ENCODE data around the gene GARIN5B. TPM values are rescaled to one million over a fixed set of nuclear protein-coding genes. Genes with fewer than 3 reads are reported as not detected.
"Not testable (repeated sequence)": the region's sequence is repeated elsewhere in the genome, so short reads cannot be mapped to it uniquely, and the experiment has no call there.

GARIN5B gene
- total RNA-seq (2021) (not detected in 2 replicates), Bru-seq, nascent RNA (not detected), BruChase-seq, experiment 1, labeled RNA remaining after a 2-hour chase (not detected), BruChase-seq, experiment 2, labeled RNA remaining after a 6-hour chase (not detected)
- long read RNA-seq = 0 reads

DNA sequence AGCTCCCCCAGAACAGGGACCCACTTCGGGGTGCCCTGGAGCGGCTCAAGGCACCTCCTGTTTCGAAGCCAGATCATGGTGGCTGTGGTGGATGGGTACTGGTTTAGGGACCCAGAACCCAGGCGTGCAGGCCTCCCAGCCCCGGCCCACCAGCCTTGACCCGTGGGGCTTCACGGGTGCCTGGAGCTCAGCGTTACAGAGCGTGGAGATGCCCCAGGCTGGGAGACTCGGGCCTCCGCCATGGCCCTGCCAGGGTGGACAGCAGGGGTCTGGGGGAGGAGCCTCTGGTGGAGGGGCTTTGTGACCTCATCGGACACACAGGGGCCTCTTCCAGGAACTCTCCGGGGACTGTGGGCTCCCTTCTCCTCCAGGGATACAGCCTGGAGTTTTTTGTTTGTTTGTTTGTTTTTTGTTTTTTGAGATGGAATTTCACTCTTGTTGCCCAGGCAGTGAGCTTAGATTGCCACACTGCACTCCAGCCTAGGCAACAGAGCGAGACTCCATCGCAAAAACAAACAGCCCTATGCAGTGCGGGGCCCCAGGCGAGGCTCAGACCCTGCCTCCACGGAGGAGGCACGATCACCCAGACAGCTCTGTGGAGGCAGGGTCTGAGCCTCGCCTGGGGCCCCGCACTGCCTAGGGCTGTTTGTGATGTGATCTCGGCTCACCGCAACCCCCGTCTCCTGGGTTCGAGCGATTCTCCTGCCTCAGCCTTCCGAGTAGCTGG is at the start of gene GARIN5B:
Gene GARIN5B, minus strand, starts transcription at position 271 of the 727 bp plus-strand sequence. Its CDS starts 194 bp downstream, at position 77.
- H3K4me3 ChIP-seq (ENCODE audit: low read depth, low read length, poor library complexity, severe bottlenecking) = no peak within 1 kb of the TSS
- H3K27ac ChIP-seq (ENCODE audit: low read depth, low read length, poor library complexity, severe bottlenecking) = no peak within 1 kb of the TSS
- H3K27me3 ChIP-seq (replicated peaks; ENCODE audit: insufficient read depth, low read depth, low read length, poor library complexity) = no peaks in the 10 kb centered on the region
- H3K36me3 ChIP-seq (ENCODE audit: insufficient read depth, low read length, poor library complexity, severe bottlenecking) = no peaks in the 10 kb centered on the region
- intact Hi-C loops (cut with micrococcal nuclease; ENCODE audit: unreplicated experiment) = no loop called here
- DNase-seq (ENCODE audit: low spot score) = no peak
- ChIA-PET CTCF (no interaction called here), POLR2A (ENCODE audit: low non-redundant PET) (no interaction called here)
- no peaks in the 10 kb centered on the region for H3K9me3 ChIP-seq (ENCODE audit: low read depth, low read length, poor library complexity, severe bottlenecking)
- no peaks in the 10 kb centered on the region for H3K4me1 ChIP-seq (ENCODE audit: insufficient read depth, low read length, poor library complexity, severe bottlenecking)
- TF ChIP-seq EZH2 (IDR thresholded peaks at IDR 0.05; ENCODE audit: borderline replicate concordance, low read depth, low read length, poor library complexity, severe bottlenecking) = no peak
- TF ChIP-seq, protein P1, sequence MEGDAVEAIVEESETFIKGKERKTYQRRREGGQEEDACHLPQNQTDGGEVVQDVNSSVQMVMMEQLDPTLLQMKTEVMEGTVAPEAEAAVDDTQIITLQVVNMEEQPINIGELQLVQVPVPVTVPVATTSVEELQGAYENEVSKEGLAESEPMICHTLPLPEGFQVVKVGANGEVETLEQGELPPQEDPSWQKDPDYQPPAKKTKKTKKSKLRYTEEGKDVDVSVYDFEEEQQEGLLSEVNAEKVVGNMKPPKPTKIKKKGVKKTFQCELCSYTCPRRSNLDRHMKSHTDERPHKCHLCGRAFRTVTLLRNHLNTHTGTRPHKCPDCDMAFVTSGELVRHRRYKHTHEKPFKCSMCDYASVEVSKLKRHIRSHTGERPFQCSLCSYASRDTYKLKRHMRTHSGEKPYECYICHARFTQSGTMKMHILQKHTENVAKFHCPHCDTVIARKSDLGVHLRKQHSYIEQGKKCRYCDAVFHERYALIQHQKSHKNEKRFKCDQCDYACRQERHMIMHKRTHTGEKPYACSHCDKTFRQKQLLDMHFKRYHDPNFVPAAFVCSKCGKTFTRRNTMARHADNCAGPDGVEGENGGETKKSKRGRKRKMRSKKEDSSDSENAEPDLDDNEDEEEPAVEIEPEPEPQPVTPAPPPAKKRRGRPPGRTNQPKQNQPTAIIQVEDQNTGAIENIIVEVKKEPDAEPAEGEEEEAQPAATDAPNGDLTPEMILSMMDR (conservative IDR thresholded peaks at IDR 0.05; ENCODE audit: low read depth, low read length) = no peak
- BruUV-seq (replicated peaks) = no TSS peak

DNA sequence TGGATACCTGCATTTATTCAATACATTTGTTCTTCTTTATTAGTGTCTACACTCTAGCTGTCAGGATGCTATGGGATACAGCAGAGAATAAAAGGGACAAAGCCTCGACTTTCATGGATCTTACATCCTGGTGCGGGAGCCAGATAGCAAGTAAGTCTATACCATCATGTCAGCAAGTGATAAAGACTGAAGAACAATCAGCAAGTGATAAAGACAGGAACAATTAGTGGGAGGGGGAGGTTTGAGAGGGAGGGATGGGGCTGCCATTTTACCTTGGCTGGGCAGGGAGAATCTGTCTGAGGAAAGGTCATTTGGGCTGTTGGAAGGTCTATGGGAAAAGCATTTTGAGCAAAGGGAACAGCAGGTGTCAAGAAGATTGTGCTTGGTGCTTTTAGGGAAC is 47.1 kb upstream of the GARIN5B start:
- BruUV-seq (replicated peaks) = no TSS peak
- Histone ChIP-seq H3K4me1 (ENCODE audit: insufficient read depth, low read length, poor library complexity, severe bottlenecking) (peaks cover 11% of the 10 kb centered on the region), H3K27ac (ENCODE audit: low read depth, low read length, poor library complexity, severe bottlenecking) (no peak overlapping the region), H3K9me3 (ENCODE audit: low read depth, low read length, poor library complexity, severe bottlenecking) (no peaks in the 10 kb centered on the region), H3K36me3 (ENCODE audit: insufficient read depth, low read length, poor library complexity, severe bottlenecking) (peaks cover 17% of the 10 kb centered on the region), H3K4me3 (ENCODE audit: low read depth, low read length, poor library complexity, severe bottlenecking) (no peak overlapping the region), H3K27me3 (replicated peaks; ENCODE audit: insufficient read depth, low read depth, low read length, poor library complexity) (no peaks in the 10 kb centered on the region)
- TF ChIP-seq, protein P1 (conservative IDR thresholded peaks at IDR 0.05; ENCODE audit: low read depth, low read length) = no peak
- TF ChIP-seq EZH2 (IDR thresholded peaks at IDR 0.05; ENCODE audit: borderline replicate concordance, low read depth, low read length, poor library complexity, severe bottlenecking) = no peak
- intact Hi-C loops (cut with micrococcal nuclease; ENCODE audit: unreplicated experiment) = no loop called here
- DNase-seq (ENCODE audit: low spot score) = no peak
- POLR2A ChIA-PET (ENCODE audit: low non-redundant PET) = no interaction called here
- CTCF ChIA-PET = no interaction called here

DNA sequence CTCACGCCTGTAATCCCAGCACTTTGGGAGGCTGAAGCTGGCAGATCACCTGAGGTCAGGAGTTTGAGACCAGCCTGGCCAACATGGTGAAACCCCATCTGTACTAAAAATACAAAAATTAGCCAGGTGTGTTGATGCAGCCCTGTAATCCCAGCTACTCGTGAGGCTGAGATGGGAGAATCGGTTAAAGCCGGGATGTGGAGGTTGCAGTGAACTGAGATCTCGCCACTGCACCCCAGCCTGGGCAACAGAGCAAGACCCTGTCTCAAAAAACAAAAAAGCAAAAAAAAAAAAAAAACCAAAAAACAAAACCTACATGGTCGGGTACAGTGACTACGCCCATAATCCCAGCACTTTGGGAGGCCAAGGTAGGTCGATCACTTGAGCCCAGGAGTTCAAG is 46.1 kb upstream of the GARIN5B start:
- CTCF ChIA-PET; BruUV-seq (replicated peaks); POLR2A ChIA-PET (ENCODE audit: low non-redundant PET); H3K9me3 ChIP-seq (ENCODE audit: low read depth, low read length, poor library complexity, severe bottlenecking); DNase-seq (ENCODE audit: low spot score); H3K4me3 ChIP-seq (ENCODE audit: low read depth, low read length, poor library complexity, severe bottlenecking); H3K27me3 ChIP-seq (replicated peaks; ENCODE audit: insufficient read depth, low read depth, low read length, poor library complexity): not testable (repeated sequence)
- Histone ChIP-seq H3K4me1 (ENCODE audit: insufficient read depth, low read length, poor library complexity, severe bottlenecking) (peaks cover 18% of the 10 kb centered on the region), H3K36me3 (ENCODE audit: insufficient read depth, low read length, poor library complexity, severe bottlenecking) (peaks cover 26% of the 10 kb centered on the region), H3K27ac (ENCODE audit: low read depth, low read length, poor library complexity, severe bottlenecking) (peak overlapping the region; percentile 100)
- intact Hi-C loops (cut with micrococcal nuclease; ENCODE audit: unreplicated experiment) = loop anchor here (5.0 kb wide), 1 partner anchor 193 kb away; the partner anchor contains the start of gene ZNF524
